GM12874 (cell line): ENCODE results near the gene SLC1A1.

Experiments
- CTCF ChIP-seq: IDR thresholded peaks from 2 replicates; pipeline ENCODE4 v1.5.1; 2011; ENCODE audit warnings: low read depth, mild to moderate bottlenecking, control low read depth, low read length, moderate library complexity; ENCODE audit not compliant: insufficient read depth

The SLC1A1 gene

GRCh38 chr9:4617752-4618151 is 127.5 kb downstream of the SLC1A1 start:
- no peak for TF ChIP-seq CTCF

DNA sequence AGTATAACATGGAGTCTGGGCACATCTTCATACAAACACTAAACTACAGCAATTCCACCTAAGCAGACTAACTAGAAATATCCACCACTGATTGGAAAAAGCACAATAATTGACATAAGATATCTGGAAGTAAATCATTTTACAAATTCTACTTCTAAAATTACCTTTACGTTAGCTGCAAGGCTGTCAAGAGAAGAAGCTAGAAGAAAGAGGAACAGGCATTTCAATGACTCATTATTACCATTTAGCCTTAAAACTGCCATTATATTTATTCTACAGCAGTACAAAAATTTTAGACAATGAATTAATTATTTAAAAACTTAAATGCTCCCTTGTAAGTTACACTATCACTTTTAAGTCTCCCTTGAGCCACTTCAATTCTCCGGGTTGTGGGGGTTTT is 128.4 kb downstream of the SLC1A1 start:
- TF ChIP-seq CTCF: no peak

GRCh38 chr9:4620057-4620765 is 129.9 kb downstream of the SLC1A1 start:
- TF ChIP-seq CTCF: no peak

- no peak for TF ChIP-seq CTCF
These were observed 130.8 kb downstream of the SLC1A1 start for GRCh38 chr9:4620881-4621555.

- no peak for TF ChIP-seq CTCF
These were observed 131.7 kb downstream of the SLC1A1 start for GRCh38 chr9:4622016-4622415.

- TF ChIP-seq CTCF: no peak
These were observed 140.6 kb downstream of the SLC1A1 start for GRCh38 chr9:4630836-4631235.
